Fibroblast of mammary gland (primary cell): ENCODE results near the gene ALDH1L1.

Experiments
- DNase-seq: peaks from one replicate; pipeline ENCODE4 v3.0.0-alpha.2; 2010; ENCODE audit warnings: low read depth
- H3K4me3 ChIP-seq: 2 replicates; pipeline ENCODE4 v1.5.1; 2011; ENCODE audit warnings: low read depth, mild to moderate bottlenecking, low read length, moderate library complexity; ENCODE audit not compliant: control insufficient read depth
- TF ChIP-seq, protein P1 (sequence below): conservative IDR thresholded peaks from 2 replicates; pipeline ENCODE4 v1.5.1; 2011; ENCODE audit warnings: low read depth, low read length, inconsistent platforms; ENCODE audit not compliant: control insufficient read depth, insufficient read depth

ALDH1L1 gene

DNA sequence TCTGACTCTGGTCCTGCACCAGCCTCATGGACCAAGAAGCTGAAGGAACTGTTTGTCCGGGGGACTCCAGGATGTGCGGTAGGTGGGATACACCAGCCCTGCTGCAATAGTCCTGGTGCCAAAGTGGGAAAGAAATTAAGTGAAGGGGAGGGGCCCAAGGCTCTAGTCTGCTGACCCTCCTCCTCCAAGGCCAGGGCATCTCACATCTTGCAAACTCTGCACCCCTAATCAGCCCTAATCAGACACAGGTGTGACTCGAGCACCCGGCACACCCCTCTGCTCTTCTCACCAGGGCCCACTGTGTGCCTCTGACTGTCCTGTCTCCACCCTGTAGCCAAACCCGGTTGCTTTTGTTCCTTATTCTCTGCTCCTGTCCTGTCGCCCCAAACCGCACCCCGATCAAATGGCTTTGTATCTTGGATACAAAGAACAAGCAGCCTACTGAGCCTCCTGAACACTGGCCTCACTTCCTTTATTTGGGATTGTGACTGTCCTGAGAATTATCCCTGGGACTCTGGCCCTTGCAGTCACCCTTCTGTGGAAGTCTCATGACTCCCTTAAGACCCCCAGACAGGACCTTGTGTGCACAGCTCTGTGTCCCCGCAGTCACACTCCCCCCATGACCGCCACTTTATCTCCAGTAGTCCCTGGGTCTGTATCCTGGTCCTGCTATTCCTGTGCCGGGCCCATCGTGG, 69.8 kb downstream of the ALDH1L1 start:
- no peak overlapping the region for H3K4me3 ChIP-seq
- no peak for DNase-seq
- TF ChIP-seq, protein P1, sequence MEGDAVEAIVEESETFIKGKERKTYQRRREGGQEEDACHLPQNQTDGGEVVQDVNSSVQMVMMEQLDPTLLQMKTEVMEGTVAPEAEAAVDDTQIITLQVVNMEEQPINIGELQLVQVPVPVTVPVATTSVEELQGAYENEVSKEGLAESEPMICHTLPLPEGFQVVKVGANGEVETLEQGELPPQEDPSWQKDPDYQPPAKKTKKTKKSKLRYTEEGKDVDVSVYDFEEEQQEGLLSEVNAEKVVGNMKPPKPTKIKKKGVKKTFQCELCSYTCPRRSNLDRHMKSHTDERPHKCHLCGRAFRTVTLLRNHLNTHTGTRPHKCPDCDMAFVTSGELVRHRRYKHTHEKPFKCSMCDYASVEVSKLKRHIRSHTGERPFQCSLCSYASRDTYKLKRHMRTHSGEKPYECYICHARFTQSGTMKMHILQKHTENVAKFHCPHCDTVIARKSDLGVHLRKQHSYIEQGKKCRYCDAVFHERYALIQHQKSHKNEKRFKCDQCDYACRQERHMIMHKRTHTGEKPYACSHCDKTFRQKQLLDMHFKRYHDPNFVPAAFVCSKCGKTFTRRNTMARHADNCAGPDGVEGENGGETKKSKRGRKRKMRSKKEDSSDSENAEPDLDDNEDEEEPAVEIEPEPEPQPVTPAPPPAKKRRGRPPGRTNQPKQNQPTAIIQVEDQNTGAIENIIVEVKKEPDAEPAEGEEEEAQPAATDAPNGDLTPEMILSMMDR = no peak

DNA sequence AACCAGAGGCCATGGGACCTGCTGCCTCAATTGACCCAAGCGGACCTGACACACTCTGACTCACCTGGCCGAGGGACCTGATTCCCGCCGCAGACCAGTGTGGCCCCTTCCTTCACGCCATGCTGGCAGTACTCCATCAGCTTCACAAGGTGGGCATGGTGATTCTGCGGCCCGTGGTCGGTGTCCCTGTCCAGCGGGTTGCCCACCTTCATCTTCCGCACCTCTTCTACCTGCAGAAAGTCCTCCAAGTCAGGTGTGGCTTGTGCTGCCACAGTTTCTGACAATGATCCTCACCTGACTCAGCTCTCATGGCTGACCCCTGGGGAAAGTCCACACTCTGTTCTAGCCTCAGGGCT, 70.5 kb downstream of the ALDH1L1 start:
- no peak overlapping the region for H3K4me3 ChIP-seq
- TF ChIP-seq, protein P1 = no peak
- DNase-seq = no peak

DNA sequence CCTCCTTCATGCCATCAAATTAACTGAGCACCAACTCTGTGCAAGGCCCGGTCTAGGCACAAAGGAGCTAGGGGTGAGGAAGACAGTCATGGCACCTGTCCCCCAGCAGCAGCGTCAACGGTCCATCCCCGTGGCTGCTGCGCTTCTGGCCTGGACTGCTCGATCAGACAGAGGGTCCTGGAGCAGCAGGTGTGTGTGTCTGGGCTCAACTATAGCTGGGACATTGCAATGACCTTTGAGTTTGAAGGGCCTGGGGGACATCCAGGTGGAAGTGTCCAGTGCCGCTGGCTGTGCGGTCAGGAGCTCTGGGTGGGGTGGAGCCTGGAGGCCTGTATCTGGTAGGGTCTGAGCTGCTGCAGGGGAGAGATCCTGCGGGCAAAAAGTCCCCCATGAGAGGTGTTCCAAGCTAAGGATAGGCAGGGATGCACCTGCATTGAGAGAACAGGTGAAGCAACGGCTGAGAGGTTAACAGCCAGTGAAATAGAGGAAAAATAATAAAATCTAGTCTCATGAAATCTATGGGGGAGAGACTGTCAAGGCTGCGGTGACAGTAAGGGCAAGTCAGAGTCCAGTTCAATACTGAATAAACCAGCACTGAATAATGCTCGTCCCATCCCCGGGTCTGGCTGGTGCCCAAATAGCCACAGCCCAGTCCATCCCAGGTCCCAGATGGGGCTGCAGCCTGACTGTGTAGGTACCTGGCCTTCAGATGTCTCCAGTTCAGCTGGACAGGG, 71.1 kb downstream of the ALDH1L1 start:
- TF ChIP-seq, protein P1 = no peak
- DNase-seq = no peak
- H3K4me3 ChIP-seq = no peak overlapping the region

DNA sequence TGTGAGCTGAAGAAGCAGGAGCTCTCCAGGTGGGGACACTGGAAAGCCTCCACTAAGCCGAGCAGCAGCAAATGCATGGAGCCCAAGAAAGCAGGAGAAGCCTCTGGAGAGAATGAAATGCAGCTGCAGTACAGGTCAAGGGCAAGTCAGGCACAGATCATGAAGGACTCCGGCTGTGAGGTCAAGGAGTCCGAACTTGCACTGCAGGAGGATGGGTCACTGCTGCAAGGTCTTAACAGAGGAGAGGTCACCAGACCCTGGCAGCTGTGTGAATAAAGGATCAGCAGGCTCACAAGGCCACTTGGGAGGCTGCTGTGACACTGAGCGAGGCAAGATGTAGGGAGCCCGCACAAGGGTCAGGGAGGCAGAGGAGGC, 71.7 kb downstream of the ALDH1L1 start:
- TF ChIP-seq, protein P1 = no peak
- H3K4me3 ChIP-seq = no peak overlapping the region
- DNase-seq = no peak

DNA sequence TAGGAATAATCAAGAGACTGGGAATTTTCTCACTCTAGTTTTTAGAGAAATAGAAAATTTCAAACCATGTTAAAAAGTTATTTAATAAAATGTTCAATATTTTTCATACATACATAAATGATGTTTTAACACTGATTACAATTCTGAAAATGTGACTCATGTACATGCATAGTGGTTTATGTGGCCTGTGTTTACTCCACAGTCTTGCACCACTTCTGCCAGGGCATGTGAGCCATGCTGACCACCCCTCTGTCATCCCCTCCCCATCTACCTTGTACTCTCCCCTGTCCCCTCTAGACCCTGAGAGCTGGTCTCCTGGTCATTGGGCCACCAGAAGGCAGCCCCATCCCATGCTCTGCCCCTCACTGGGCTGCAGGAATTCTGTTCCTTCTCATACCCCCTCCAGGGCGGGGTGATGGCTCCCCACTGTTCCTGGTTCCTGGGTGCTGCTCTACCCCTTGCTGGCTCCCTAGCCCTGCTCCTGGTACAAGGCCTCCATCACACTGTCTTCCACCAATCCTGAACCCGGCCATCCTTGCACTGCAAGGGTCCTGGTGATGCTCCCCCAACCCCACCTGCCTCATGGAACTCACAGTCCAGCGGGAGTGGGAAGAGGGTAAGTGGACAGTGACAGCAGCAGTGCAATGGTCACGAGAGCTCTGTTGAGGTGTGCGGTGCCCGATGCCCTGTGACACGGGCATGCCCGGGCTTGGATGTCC, 72.3 kb downstream of the ALDH1L1 start:
- peak; percentile 11 for DNase-seq
- no peak overlapping the region for H3K4me3 ChIP-seq
- TF ChIP-seq, protein P1 = no peak

DNA sequence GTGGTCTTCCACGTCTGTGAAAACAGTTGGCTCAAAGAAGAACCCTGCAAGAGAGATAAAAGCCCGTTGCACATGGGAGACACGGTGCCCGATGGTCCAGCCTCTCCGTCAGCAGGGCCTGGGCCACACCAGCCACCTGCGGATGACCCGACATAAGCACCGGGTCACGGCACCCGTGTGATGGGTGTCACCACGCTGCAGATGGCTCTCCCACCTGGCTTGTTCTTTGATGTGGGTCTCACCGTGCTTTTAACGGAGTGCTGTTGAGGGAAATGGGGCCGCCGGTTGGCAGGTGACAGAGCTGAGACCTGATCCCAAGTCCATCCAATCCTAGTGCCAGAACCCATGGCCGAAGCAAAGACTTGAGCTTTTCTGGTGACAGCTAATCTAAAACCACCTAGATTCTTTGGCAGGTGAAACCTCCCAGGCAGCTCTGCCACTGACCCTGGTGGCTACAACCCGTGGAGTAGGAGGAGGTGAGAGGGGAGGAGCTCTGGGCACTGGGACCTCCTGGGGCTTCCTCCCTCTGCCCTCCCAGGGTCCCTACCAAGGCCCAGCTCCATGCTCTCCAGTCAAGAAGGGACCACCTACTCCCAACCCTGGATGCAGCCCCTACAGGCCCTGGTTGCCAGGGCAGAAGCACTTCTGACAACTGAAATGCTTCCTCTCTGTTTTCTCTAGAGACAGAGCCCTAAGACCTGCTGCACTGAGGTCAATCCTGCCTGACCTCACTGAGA, 73.0 kb downstream of the ALDH1L1 start:
- no peak overlapping the region for H3K4me3 ChIP-seq
- DNase-seq = no peak
- TF ChIP-seq, protein P1 = no peak
